ENCODE results near the gene BLACAT1.

DNA sequence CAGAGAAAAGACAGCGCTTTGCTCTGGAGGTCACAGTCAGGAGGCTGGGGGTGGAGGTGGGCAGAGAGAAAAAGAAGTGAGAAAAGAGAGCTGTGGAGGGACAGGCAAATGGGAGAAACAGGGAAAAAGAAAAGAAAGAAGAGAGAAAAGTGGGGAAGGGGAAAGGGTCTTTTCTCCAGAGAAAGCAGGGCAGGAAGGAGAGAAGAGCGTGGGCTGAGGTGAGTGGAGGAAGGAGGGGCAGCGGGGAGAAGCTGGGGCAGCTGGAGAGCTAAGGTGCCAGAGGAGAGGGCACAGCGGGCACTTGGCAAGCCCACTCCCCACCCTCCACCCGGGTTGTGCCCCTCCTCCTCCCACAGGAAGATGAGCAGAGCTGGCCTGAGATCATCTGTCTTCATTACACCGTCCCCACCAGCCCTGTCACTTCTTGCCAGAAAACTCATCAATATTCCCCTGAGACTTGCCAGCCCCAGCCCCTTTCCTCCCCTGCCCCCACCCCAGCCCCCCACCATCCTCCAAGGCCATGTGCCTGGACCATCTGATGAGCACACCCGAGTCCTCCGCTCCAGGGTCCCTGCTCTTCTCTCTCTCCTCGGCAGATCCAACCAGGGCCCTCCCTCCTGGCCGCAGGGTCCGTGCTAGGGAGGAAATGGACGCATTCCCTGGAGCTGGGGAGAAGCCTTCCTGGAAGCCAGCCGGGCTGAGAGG, 17.0 kb upstream of the BLACAT1 start:
- TF ChIP-seq CTCF (IDR thresholded peaks at IDR 0.05; ENCODE audit: borderline replicate concordance, extremely low read depth, low read length, poor library complexity, severe bottlenecking), result no peak
- no peak for TF ChIP-seq EZH2 (IDR thresholded peaks at IDR 0.05; ENCODE audit: borderline replicate concordance, low read depth, low read length, severe bottlenecking)
